HepG2 (cell line): Measurements from ENCODE around the gene LRRTM2. TPM values are rescaled to one million over a fixed set of nuclear protein-coding genes. Genes with fewer than 3 reads are reported as not detected.
A peak's percentile ranks its signal among the peaks of the same experiment; 100 is the strongest.
"Not testable (repeated sequence)": the region's sequence is repeated elsewhere in the genome, so short reads cannot be mapped to it uniquely, and the experiment has no call there.

Experiments
- ATAC-seq: fragments of 200-7000 bp; cut with Tn5 transposase; 3 replicates; pipeline ENCODE4 v1.9.1; 2020; ENCODE audit warnings: mild to moderate bottlenecking, moderate library complexity
- BruUV-seq: library from RNA; stranded (reverse); fragments of 400-500 nt; replicated peaks from 2 replicates; lab custom pipeline; 2021; lab: Mats Ljungman, UMichigan
- CTCF ChIA-PET: fragments of 300-600 bp; formaldehyde crosslinking; extraction: SDS; loops from one replicate; lab custom pipeline; 2021; ENCODE audit warnings: low total read pairs, inconsistent platforms, low intra/inter-chr PET ratio; lab: Yijun Ruan, JAX
- POLR2A ChIA-PET: fragments of 350-600 bp; sonication (Branson Sonifier 250); formaldehyde crosslinking; loops from one replicate; lab custom pipeline; 2020; ENCODE audit warnings: antibody characterized with exemption, inconsistent platforms; lab: Yijun Ruan, JAX
- DNase-seq: peaks from one replicate; pipeline ENCODE4 v3.0.0-alpha.2; 2015; ENCODE audit warnings: low spot score
- FAIRE-seq: peaks from 3 replicates; lab custom pipeline; 2011; peaks lifted over from hg19 to GRCh38; lab: Jason Lieb, UNC
- H2AFZ ChIP-seq: one replicate; pipeline ENCODE4 v1.6.1; 2011; ENCODE audit warnings: low read length, inconsistent platforms
- H3K27ac ChIP-seq: fragments of 300-600 bp; 3 replicates; pipeline ENCODE4 v1.8.0; 2011; ENCODE audit warnings: mixed run types, mild to moderate bottlenecking, mixed read lengths, low read length, inconsistent platforms; ENCODE audit not compliant: insufficient read depth; ENCODE audit errors: extremely low read length
- H3K27me3 ChIP-seq, 2 experiments: fragments of 200-600 bp in 1 of 2; 2 replicates in 1 of 2; 3 replicates in 1 of 2; pipeline versions ENCODE4 v1.6.0 to v1.8.0; 2011; ENCODE audit warnings: low read length in 2 of 2, mild to moderate bottlenecking in 2 of 2, moderate library complexity in 2 of 2, inconsistent platforms in 1 of 2; ENCODE audit not compliant: insufficient read depth in 2 of 2, control insufficient read depth in 1 of 2
- H3K36me3 ChIP-seq, 2 experiments: fragments of 200-600 bp in 1 of 2; replicated peaks in 1 of 2; 2 replicates in 1 of 2; 3 replicates in 1 of 2; pipeline versions ENCODE4 v1.5.1 to v1.8.0; 2011; ENCODE audit warnings: low read length in 2 of 2, inconsistent platforms in 1 of 2; ENCODE audit not compliant: insufficient read depth in 2 of 2, control insufficient read depth in 1 of 2
- H3K4me1 ChIP-seq: 2 replicates; pipeline ENCODE4 v1.5.1; 2012; ENCODE audit warnings: low read length, inconsistent platforms; ENCODE audit not compliant: insufficient read depth
- H3K4me2 ChIP-seq: 2 replicates; pipeline ENCODE4 v1.6.0; 2011; ENCODE audit warnings: low read depth, low read length, inconsistent platforms
- H3K4me3 ChIP-seq, 3 experiments: fragments of 200-600 bp in 1 of 3; sonication (generic), shearing (Covaris generic) in 1 of 3; replicated peaks in 1 of 3; 2 replicates each; pipeline ENCODE4 v1.5.1; 2011 to 2016; ENCODE audit warnings: low read length in 3 of 3, inconsistent platforms in 2 of 3, low read depth in 2 of 3, mild to moderate bottlenecking in 2 of 3, control low read depth in 1 of 3, mixed read lengths in 1 of 3; ENCODE audit not compliant: insufficient read depth in 1 of 3
- H3K79me2 ChIP-seq: one replicate; pipeline ENCODE4 v1.6.1; 2011; ENCODE audit warnings: low read length, inconsistent platforms; ENCODE audit not compliant: insufficient read depth
- H3K9ac ChIP-seq: 2 replicates; pipeline ENCODE4 v1.6.0; 2011; ENCODE audit warnings: mild to moderate bottlenecking, low read depth, low read length, inconsistent platforms; ENCODE audit not compliant: insufficient read depth
- H3K9me3 ChIP-seq: 2 replicates; pipeline ENCODE4 v1.5.1; 2012; ENCODE audit warnings: mild to moderate bottlenecking, low read length
- H4K20me1 ChIP-seq: 2 replicates; pipeline ENCODE4 v1.6.0; 2011; ENCODE audit warnings: inconsistent platforms, mild to moderate bottlenecking, low read length, moderate library complexity; ENCODE audit not compliant: insufficient read depth
- ZNF788 ChIP-seq: sonication (generic); formaldehyde crosslinking; IDR thresholded peaks from 2 replicates; pipeline ENCODE4 v1.5.0; 2020; ENCODE audit warnings: mild to moderate bottlenecking, missing genetic modification reagents, borderline replicate concordance
- WGBS: methylation state at CpG from one replicate; pipeline ENCODE4 v1.1.6; 2017; ENCODE audit warnings: low lambda C conversion rate; 5-methylcytosine and 5-hydroxymethylcytosine counted together
- in situ Hi-C: cut with HindIII; loops from 2 replicates; pipeline ENCODE4 v1.10.0; 2017; ENCODE audit warnings: low pct_unique_long_range_greater_than_20kb; ENCODE audit not compliant: extremely low pct_ligation_motif_present
- intact Hi-C: fragments of 100-400 bp; cut with micrococcal nuclease; formaldehyde crosslinking; loops from one replicate; pipeline ENCODE4 v1.10.0; 2022; ENCODE audit not compliant: unreplicated experiment
- polyA plus RNA-seq, 8 experiments: library from polyadenylated mRNA; depleted of rRNA in 3 of 8; stranded (reverse) in 7 of 8; unstranded in 1 of 8; fragments of >200 nt; fragmentation: Illumina TruSeq in 4 of 8; extraction: Trizol in 4 of 8; gene quantifications; 2 replicates each; pipeline versions ENCODE4 v1.2.1 to v1.2.3, GENCODE V29; 2011 to 2016; ENCODE audit warnings: low read depth in 4 of 8, missing spikeins in 1 of 8, mixed read lengths in 1 of 8; ENCODE audit not compliant: insufficient read depth in 1 of 8
- total RNA-seq, 5 experiments: library from RNA; depleted of rRNA; stranded (reverse); fragments of >200 nt; fragmentation: Illumina TruSeq; extraction: Trizol; gene quantifications; 2 replicates each; pipeline ENCODE4 v1.2.3, GENCODE V29; 2016; ENCODE audit warnings: low read depth in 1 of 5
- TF ChIP-seq, protein P1 (sequence below): sonication (generic); formaldehyde crosslinking; IDR thresholded peaks from 2 replicates; pipeline ENCODE4 v1.5.0; 2020; ENCODE audit warnings: mild to moderate bottlenecking, missing genetic modification reagents, moderate library complexity

The LRRTM2 gene
- total and polyA plus RNA-seq, 2 of the 13 experiments (the other 11 are each of a cell fraction or from before 2014, with no cell fraction given): not detected

DNA sequence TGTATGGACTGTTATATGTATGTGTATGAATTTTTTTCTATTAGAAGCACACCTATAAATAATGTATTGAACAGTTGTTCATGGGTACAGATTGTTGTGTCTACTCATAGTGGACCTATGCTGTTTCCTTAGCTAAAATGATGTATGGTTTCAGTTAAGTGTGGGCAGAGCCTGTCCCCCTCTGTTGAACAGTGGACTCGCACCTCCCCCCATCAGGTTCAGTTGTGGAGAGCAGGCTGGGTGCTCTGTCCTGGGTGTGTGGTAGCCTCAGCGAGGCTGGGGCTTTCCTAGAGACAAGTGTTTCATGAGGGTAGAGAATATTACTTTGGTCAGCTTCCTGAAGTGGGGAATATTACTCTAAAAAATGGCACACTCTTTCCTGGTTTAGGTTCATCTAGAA is 47.4 kb upstream of the LRRTM2 start:
- H3K4me3 ChIP-seq: no peak overlapping the region
- no peak overlapping the region for H3K27ac ChIP-seq
- no peaks in the 10 kb centered on the region for H3K79me2 ChIP-seq
- ChIA-PET CTCF (no interaction called here), POLR2A (no interaction called here)
- no peaks in the 10 kb centered on the region; a peak in 1 of 5 replicates for H3K27me3 ChIP-seq
- 95% methylated on average over 2 of the region's 2 CpGs for WGBS
- H3K9me3 ChIP-seq: no peaks in the 10 kb centered on the region
- FAIRE-seq (no peak), DNase-seq (no peak)
- H2AFZ ChIP-seq: no peak overlapping the region
- H3K9ac ChIP-seq: no peak overlapping the region
- BruUV-seq: no TSS peak
- intact Hi-C loops (no loop called here), in situ Hi-C loops (no loop called here)
- peaks cover 5% of the 10 kb centered on the region for H3K4me1 ChIP-seq
- TF ChIP-seq, protein P1, sequence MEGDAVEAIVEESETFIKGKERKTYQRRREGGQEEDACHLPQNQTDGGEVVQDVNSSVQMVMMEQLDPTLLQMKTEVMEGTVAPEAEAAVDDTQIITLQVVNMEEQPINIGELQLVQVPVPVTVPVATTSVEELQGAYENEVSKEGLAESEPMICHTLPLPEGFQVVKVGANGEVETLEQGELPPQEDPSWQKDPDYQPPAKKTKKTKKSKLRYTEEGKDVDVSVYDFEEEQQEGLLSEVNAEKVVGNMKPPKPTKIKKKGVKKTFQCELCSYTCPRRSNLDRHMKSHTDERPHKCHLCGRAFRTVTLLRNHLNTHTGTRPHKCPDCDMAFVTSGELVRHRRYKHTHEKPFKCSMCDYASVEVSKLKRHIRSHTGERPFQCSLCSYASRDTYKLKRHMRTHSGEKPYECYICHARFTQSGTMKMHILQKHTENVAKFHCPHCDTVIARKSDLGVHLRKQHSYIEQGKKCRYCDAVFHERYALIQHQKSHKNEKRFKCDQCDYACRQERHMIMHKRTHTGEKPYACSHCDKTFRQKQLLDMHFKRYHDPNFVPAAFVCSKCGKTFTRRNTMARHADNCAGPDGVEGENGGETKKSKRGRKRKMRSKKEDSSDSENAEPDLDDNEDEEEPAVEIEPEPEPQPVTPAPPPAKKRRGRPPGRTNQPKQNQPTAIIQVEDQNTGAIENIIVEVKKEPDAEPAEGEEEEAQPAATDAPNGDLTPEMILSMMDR (CRISPR knock-in tag): 0 out of 2 replicates have a peak, but pooled peaks have one; percentile 9
- TF ChIP-seq ZNF788 (CRISPR knock-in tag): no peak
- TF ChIP-seq, all 625 proteins: peak for 1
- Histone ChIP-seq H3K4me2 (no peak overlapping the region), H3K36me3 (peaks cover 20 to 64% of the 10 kb centered on the region in 2 experiments), H4K20me1 (0 out of 2 replicates have a peak, but pooled peaks cover 1% of the 10 kb centered on the region)
- ATAC-seq: no peak

DNA sequence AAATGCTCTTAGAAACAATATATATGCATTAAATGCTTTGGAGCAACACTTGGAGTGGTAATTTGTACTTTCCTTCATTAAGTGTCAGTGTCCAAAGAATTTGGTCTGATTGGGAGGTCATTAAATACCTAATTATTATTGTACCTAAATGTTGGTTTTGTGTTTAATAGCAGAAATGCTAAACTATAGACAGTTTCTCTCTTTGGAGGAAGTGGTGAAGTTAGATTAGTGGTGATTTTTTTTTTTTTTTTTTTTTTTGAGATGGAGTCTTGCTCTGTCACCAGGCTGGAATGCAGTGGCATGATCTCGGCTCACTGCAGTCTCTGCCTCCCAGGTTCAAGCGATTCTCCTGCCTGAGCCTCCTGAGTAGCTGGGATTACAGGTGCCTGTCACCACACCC is 46.2 kb upstream of the LRRTM2 start:
- CTCF ChIA-PET, H3K79me2 ChIP-seq, H3K9ac ChIP-seq, H4K20me1 ChIP-seq, H3K4me3 ChIP-seq, H3K27ac ChIP-seq, H2AFZ ChIP-seq, H3K4me1 ChIP-seq, POLR2A ChIA-PET, H3K27me3 ChIP-seq, ATAC-seq, H3K4me2 ChIP-seq, BruUV-seq, intact Hi-C loops, FAIRE-seq, DNase-seq, H3K9me3 ChIP-seq, in situ Hi-C loops: not testable (repeated sequence)
- 89% methylated on average over 2 of the region's 2 CpGs for WGBS
- H3K36me3 ChIP-seq: peaks cover 18 to 56% of the 10 kb centered on the region in 2 experiments
